Measurements from ENCODE around the gene PNMA8B.
"Not testable (repeated sequence)": the region's sequence is repeated elsewhere in the genome, so short reads cannot be mapped to it uniquely, and the experiment has no call there.

The PNMA8B gene

DNA sequence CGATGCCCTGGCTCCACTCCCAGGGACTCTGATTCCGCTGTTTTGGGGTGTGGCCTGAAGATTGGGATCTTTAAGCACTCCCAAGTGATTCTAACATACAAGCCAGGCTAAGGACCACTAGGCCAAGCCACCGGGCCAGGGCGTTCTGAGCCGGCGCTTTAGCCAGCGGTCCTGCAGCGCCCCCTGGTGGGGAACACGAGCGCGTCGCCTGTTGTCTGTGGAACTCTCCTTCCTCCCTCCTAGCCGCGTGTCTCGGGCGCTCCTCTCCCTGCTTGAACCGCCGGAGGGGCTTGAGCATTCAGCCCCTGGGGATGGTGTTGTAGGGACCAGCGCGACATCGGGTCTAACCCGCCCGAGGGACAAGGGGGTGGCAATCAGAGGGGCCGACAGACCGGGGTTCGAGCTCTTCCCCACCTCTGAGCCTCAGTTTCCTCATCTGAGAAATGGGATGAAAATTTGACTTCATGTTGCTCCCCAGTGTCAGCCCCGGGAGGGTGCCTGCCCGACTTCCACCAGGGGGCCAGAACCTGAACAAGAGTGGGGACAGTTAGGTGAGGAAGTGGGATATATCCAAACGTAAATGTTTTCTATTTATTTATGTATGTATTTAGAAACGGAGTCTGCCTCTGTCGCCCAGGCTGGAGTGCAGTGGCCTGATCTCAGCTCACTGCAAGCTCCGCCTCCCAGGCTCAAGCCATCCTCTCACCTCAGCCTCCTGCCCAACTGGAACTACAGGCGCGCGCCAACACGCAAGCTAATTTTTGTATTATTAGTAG lies 18.0 kb upstream of the PNMA8B start:
- DNase-seq (ENCODE audit: low read depth), result peak; percentile 76

DNA sequence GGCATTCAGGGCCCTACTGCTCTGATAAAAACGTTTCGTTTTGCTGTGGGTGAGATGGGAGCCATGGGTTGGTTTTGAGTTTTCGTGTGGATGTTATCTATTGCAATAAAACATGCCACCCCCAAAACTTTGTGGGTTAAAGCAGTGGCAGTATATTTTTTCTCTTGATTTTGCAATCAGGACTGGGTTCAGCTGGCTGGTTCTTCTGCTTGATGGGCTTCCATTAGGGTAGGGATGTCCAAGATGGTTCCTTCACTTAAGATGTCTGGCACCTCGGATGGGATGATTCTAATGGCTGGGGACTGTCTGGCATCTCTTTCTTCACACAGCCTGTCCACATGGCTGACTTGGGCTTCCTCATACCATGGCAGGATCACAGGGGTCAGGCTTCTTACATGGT lies 15.6 kb upstream of the PNMA8B start:
- DNase-seq (ENCODE audit: low read depth), result no peak

DNA sequence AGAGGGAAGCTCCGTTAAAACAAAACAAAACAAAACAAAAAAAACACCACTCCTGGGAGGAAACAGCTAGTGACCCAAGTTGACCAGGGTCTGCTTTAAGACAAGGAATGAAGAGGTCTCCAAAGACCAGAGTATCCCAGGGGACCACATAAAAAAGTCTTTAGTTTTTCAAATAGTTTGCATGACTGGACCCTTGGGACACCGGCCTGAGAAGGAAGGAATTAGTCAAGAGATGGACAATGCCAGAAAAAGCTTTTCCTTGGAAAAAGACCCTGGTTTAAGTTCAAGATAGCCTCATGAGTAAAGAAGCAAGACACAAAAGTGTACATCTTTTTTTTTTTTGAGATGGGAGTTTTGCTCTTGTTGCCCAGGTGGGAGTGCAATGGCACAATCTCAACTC lies 12.5 kb upstream of the PNMA8B start:
- DNase-seq (ENCODE audit: low read depth), result no peak

DNA sequence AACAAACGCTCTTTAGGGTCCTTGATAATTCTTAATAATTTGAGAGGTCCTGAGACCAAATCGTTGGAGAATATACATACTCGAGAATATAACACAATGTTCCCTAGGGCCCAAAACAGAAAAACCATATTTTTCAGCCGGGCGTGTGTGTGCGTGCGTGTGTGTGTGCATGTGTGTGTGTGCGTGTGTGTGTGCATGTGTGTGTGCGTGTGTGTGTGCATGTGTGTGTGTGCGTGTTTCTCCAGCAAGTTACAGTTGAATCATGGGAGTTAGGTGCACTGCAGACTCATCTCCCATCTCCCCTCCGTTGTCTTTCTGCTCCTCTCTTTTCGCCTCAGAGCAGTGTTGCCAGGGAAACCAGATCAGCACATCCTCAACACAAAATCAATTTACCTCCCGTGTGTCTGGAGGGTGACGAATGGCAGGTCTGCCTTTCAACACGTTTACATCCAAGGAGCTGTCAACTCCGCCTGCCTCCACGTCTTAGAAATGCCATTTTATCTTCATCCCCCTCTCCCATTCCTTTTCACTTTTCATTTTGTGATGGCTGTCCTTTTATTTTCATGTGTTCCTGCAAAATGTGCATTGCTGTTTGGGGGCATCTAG lies 8.3 kb upstream of the PNMA8B start:
- no peak for DNase-seq (ENCODE audit: low read depth)

DNA sequence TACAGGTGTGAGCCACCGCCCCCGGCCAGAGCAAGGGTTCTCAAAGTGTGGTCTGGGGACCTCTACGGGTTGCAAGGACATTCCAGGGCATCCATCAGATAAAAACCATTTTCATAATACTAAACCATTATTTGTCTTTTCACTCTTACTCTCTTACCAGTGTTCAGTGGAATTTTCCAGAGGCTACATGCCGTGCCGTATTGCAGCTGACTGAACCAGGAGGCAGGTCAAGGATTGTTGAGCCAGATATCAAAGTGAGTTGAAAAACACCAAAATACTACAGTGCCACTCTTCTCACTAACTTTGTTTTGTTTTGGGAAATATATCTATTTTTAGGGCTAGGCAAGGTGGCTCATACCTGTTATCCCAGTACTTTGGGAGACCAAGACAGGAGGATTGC lies 7.2 kb upstream of the PNMA8B start:
- no peak for DNase-seq (ENCODE audit: low read depth)

DNA sequence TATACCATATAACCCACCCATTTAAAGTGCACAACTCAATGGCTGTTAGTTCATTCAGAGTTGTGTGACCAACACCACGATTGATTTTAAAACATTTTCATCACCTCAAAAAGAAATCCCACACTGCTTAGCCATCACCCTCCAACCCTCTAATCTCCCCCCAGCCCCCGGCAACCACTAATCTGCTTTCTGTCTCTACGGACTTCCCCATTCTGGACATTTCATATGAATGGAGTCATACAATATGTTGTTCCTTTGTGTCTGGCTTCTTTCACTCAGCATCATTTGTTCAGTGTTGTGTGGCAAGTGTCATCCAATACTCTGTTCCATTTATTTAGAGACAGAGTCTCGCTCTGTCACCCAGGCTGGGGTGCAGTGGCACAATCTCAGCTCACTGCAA lies 4.0 kb upstream of the PNMA8B start:
- DNase-seq (ENCODE audit: low read depth), result no peak

DNA sequence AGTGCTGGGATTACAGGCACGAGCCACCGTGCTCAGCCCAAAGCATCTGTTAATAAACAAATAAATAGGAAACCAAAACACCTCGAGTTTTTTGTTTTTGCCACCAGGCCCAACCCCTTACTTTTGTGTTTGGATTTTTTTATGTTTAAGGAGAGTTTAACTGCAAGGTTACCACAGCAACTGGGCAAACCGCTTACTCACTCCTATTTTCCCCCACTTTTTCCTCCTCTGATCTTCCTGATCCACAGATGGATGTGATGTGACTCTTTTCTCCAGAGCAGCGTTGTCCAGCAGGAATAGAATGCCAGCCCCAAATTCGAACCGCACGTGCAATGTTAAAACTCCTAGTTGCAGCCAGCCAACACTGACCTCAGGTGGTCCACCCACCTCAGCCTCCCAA lies 2.1 kb upstream of the PNMA8B start:
- no peak for DNase-seq (ENCODE audit: low read depth)

DNA sequence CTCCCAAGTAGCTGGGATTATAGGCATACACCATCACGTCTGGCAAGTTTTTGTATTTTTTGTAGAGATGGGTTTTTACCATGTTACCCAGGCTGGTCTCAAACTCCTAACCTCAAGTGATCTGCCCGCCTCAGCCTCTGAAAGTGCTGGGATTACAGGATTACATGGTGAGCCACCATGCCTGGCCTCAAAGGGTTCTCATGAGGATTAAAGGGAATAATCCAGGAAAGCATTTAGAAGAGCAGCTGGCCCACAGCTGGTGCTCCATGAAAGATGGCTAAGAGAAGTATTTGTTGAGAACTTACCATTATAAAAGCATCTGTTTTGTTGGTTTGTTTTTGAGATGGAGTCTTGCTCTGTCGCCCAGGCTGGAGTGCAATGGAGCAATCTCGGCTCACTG lies 1.2 kb upstream of the PNMA8B start:
- DNase-seq (ENCODE audit: low read depth), result not testable (repeated sequence)

DNA sequence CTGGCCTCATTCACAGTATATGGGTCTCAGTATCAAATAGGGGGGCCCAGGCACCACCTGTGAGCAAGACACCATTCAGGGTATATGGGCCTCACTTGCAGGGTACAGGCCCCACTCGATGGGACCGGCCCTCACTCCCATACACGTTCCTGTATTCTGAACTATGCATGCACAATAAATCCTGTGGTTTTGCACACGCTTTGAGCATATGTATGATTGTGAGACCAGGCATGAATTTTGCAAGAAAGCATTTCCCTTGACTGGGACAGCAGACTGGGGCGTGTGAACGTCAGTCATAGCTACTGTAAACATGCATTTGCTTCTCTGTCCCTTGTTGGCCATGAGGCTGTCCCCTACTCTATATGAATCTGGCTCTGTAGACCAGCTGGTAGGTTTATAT lies 637 bp upstream of the PNMA8B start:
- no peak for DNase-seq (ENCODE audit: low read depth)

DNA sequence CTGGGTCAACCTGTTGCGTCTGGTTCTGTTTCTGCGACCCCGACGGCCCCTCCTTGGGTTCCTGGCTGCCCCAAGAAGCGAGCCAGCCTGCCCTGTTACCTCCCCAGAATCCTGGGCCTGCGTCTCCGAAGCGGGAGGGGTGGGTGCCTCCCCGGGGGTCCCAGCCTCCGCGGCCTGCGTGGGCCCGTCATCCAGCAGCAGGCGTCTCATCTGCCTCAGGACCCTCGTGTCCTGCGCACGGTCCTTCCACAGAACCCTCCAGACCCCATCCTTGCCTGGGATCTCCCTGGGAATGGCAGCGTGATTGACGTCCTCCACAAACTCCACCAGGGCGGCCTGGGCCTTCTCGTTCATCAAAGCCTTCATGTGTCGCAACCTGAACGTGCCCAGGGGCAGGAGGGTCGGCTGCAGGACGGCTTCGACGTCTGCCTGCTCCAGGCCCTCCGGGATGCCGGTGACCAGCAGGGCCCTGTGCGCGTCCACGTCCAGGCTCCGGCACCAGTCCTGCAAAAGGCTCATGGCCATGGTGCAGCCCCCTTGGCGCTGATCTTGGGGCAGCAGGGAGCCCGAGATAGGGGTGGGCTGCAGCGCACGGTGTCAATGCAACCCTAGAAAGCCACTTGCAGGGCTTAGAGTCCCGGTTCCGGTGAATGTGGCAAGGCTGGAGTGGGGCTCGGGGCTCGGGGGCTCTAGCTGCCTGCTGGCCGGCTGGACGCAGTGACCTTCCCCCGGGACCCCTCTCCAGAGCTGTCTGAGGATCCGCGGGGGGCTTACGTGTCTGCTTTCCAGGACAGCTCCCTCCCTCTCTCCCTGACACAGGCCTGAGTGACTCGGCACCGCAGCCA lies 504 bp downstream of the PNMA8B start:
- DNase-seq (ENCODE audit: low read depth), result no peak

DNA sequence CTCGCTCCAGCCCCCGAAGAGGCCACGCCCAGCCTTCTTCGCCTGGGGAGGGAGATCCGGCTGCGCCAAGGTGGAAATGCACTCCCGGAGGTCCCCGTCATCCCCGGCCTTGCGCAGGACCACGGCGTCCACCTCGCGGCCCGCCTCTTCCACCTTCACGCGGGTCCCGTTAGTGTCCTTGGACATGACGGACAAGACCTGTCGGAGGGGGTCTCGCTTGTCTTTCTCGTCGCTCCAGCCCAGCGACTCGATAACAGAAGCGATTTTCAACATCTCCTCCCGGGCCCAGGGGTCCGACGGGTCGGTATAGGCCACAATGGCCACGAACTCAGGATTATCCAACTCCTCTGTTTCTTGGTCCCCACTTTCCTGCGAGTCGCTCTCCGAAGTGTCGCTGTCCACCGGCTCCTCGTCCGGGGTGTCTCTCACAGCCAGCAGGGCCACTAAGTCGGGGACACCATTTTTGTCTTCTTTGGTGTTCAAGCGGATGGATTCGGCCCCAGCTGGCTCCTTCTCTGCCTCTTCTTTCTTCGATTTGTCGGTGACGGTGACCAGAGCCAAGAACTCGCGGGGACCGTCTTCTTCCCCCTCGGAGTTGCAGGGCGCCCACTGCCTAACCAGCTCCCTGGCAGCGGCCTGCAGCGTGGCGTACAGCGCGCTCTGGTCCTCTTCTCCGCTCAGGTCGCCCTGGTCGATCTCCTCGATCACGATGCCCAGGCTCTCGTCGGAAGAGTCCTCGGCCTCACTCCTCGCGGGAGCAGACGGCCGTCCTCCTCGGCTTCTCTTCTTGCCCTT lies 1.3 kb downstream of the PNMA8B start:
- no peak for DNase-seq (ENCODE audit: low read depth)

DNA sequence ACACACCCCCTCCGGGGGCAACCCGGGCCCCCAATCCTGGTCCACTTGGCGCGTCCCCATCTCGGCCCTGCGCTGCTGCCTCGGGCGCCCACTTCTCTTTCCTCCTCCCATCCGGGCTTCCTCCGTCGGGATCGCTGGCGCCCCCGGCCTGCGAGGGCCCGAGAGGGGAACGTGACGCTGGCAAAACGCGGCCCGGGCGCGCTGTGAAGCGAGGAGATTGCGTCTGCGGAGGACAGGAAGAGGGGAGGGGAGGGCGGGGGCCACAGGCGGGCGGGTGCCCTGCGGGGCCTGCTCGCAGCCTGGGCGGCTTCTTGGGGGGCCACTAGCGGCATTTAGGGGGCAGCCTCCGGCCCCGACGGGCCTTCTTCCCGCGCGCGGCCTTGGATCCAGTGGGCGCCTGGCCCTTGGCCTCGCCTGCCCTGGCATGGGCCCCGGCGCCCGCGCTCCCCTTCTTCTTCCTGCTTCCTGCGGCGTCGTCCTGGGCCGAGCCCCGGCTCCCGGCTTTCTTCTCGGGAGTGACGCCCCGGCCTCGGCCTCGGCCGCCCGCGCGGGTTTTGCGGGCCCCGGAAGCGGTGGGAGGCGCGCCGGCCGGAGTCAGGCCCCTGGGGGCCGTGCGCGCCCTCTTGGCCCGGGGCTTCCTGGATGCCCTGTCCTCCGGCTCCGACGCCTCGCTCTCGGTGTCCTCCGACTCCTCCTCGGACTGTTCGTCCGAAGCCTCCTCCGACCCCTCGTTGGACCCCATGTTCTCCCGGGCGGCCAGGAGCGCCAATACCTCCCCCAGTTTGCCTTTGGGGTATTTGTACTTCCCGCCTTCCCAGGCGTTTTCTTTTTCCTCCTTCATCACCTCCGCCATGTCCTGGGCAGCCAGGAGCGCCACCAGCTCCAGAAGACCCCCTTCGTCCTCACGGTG lies 2.2 kb downstream of the PNMA8B start:
- DNase-seq (ENCODE audit: low read depth), result no peak

DNA sequence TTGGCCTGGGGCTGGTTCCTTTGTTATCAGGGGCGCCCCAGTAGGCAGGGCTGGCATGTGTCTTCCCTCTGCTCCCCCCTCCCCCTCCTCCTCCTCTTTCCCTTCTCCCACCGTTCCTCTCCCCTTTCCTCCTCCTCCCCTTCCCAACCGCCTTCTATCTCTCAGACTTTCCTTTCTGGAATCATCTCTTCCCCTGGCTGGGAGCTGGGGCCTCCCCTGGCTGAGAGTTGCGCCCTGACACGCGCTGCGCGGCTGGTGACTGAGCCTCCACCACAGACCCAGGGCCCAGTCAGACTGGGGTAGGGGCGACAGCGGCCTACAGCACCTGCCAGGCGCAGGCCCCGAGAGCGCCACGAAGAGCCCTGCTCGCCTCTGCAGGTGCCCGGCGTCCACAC lies 2.8 kb downstream of the PNMA8B start:
- no peak for DNase-seq (ENCODE audit: low read depth)

DNA sequence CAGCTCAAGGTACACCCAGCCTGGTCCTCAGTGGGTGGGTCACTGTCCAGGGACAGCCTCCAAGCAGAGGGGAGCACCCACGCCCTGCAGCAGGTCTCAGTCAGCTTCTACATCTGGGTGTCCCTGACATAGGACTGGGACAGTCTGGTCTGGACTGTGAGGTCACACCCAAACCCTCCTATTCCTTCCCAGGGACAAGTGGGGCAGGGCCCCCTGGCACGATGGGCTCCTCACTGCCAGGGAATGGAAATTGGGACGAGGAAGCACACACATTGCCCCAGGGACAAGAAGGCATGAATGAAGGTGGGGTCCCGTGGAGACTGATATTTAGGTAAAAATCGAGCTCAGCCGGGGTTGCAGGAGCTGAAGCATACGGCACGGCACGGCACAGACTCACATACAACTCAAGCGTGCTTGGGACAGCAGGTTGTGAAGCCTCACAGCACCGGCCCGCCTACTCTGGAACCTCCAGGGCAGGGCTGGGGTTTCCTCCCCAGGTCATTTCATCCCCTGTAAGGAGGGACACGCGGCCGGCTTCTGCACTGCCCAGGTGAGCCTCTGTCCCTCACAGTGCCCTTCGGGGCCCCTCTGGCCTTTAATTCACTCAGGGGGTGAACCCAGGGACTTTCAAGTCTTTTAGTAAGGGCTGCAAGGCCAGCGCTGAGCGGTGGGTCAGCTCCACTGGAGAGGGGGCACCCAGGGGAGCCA lies 3.5 kb downstream of the PNMA8B start:
- no peak for DNase-seq (ENCODE audit: low read depth)

DNA sequence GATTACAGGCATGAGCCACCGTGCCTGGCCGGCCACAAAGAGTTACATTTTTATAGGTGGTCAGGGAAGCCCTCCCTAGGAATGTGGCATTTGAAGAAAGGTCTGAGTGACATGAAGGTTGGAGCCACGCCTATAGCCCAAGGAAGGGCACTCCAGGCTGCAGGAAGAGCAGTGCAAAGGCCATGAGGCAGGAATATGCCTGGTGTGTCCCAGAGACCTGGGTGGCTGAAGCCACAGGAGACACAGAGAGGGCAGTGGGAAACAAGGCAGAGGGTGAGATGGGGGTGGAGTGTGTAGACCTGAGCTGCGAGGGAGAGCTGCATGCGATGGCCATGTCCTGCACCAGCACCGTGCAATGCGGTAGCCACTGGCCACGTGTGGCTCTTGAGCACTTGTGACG lies 4.9 kb downstream of the PNMA8B start:
- no peak for DNase-seq (ENCODE audit: low read depth)

DNA sequence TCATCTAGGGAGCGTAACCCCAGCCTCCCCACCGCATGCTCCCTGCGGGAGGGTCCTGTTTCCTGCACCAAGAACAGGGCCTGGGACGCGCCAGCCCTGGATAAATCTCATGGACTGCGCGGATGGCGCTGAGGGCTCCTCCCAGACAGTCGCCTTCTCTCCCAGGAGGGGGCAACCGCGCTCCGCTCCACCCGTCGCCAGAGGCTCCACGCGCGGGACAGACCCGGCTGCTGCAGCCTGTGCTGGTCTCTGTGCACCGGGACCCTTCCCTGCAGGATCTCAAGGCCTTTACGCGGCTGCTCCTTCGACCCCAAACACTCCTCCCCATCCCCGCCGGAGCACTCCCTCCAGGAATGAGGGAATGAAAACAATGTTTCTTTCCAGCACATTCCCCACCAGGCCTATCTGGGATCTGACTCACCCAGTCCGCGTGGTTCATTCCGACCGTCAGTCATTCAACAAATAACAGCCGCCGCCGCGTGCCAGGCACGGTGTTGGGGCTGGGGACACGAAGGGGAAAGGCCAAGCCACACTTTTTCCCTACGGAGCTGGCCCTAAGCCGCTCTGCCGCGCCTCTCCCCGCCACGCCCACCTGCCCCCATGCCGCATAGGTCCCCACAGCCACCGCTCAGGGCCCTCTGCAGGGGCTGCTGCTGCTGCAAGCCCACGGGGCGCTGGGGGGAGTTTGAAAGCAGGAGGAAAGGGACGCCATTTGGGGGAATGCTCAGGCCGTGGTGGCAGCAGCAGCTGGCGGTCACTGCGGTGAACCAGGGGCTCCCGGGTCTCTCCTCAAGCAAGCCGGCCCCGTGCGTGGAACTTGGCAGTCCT lies 6.0 kb downstream of the PNMA8B start:
- no peak for DNase-seq (ENCODE audit: low read depth)

DNA sequence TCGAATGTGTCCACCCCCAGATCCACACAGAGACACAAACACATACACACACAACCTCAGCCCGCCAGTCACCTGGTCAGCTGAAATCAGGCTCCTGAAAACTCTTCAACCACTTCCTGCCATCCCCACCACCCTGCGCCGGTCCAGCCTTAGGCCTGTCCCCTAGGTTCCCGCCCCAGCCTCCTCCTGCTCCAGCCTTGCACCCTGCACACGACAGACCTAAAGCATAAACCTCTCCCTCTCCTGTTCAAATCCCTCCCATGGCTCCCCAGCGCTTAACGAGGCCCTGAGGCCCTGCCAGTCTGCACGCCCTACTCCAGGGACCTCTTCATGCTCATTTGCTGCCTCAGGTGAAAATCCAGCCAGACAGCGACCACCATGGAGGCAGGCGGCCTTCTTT lies 7.1 kb downstream of the PNMA8B start:
- no peak for DNase-seq (ENCODE audit: low read depth)

DNA sequence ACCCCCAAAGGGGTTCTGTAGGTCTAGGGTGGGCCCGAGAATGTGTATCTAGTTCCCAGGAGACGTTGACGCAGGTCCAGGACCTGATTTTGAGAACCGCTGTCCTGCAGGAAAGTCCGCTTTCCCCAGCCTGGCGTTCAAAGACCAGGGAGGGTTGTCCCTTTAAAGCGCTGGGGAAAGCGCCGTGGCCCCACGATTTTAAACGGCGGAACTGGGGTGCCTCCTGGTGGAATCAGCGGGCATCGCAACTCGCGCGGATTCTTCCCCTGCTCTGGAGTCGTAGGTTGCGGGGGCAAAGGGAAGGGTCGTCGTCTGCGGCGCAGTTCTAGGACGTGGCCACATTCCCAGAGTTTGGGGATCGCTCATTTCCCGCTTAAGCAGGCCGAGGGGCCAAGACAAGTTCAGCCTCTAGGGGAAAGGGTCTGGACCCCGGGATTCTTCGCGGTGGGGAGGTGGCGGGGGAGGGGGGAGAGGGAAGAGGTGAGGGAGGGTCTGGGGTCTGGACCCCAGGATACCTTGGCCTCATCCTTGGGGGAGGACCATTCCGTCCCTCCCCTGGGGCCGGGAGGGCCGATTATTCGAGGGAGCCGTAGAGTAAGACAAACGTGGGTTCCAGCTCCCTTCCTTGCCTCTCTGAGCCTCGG lies 7.7 kb downstream of the PNMA8B start:
- DNase-seq (ENCODE audit: low read depth), result no peak

DNA sequence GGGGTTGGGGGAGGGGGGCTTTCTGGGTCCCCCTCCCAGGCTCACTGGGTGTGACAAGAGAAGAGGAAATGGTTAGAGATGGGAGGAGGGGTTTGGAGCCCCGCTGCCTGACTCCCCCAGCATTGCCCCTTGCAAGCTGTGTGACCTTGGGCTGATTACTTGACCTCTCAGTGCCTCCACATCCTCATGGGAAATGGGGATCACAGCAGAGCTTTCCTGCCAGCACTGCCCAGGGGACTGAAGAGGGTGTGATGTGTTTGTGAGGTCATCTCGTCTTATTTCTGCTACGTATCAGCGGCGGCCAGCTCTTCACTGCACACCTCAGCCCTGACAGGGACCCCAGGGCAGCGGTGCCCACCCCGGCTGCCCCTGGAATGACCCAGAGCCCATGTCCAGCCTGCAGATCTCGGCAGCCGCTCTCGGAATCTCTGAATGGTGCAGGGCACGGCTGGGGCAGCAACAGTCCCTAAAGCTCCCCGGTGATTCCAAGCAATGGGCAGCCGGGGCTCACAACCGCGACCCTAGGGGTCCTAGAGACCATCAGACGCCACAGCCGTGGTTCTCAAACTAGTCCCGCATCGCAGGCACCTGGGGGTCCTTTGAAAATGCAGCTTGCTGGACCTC lies 8.4 kb downstream of the PNMA8B start:
- DNase-seq (ENCODE audit: low read depth), result no peak

Measured in CMK (cell line).